ENCODE data around the gene CRLF1.

CRLF1 gene

GRCh38 chr19:18606281-18607225 lies at the start of gene CRLF1:
TSS of gene CRLF1 (minus strand) at chr19:18606799. CDS start at chr19:18606656, 143 bp downstream.
- no peak for DNase-seq (ENCODE audit: low read depth)

GRCh38 chr19:18655173-18655844 lies 48.7 kb upstream of the CRLF1 start:
- no peak overlapping the region for H3K4me3 ChIP-seq (ENCODE audit: low read depth, low read length)
- TF ChIP-seq CTCF (IDR thresholded peaks at IDR 0.05; ENCODE audit: low read depth, low read length, missing control alignments): no peak
- no peak for DNase-seq (ENCODE audit: low read depth)

More at GRCh38 chr19:18606281-18607225, at the start of gene CRLF1:
- H3K4me3 ChIP-seq (ENCODE audit: low read depth, low read length): no peak within 1 kb of the TSS
- no peak for TF ChIP-seq CTCF (IDR thresholded peaks at IDR 0.05; ENCODE audit: low read depth, low read length, missing control alignments)

GRCh38 chr19:18654469-18654868 lies 47.9 kb upstream of the CRLF1 start:
- DNase-seq (ENCODE audit: low read depth): no peak
- no peak overlapping the region for H3K4me3 ChIP-seq (ENCODE audit: low read depth, low read length)
- no peak for TF ChIP-seq CTCF (IDR thresholded peaks at IDR 0.05; ENCODE audit: low read depth, low read length, missing control alignments)

GRCh38 chr19:18653853-18654252 lies 47.3 kb upstream of the CRLF1 start:
- no peak for TF ChIP-seq CTCF (IDR thresholded peaks at IDR 0.05; ENCODE audit: low read depth, low read length, missing control alignments)
- DNase-seq (ENCODE audit: low read depth): no peak
- H3K4me3 ChIP-seq (ENCODE audit: low read depth, low read length): no peak overlapping the region

GRCh38 chr19:18651733-18652132 lies 45.1 kb upstream of the CRLF1 start:
- H3K4me3 ChIP-seq (ENCODE audit: low read depth, low read length): no peak overlapping the region
- no peak for TF ChIP-seq CTCF (IDR thresholded peaks at IDR 0.05; ENCODE audit: low read depth, low read length, missing control alignments)
- DNase-seq (ENCODE audit: low read depth): no peak

- no peak for DNase-seq (ENCODE audit: low read depth)
- TF ChIP-seq CTCF (IDR thresholded peaks at IDR 0.05; ENCODE audit: low read depth, low read length, missing control alignments): no peak
- H3K4me3 ChIP-seq (ENCODE audit: low read depth, low read length): no peak overlapping the region
These were observed 44.7 kb upstream of the CRLF1 start for GRCh38 chr19:18651300-18651699.
